HEK293 (cell line): Measurements from ENCODE around the gene KCNAB2.

Experiments used
- INSM2 ChIP-seq: fragments of 450-650 bp; formaldehyde crosslinking; IDR thresholded peaks from 2 replicates; pipeline ENCODE4 v1.5.1; 2016; ENCODE audit warnings: missing biosample characterization, missing genetic modification characterization
- KLF7 ChIP-seq: fragments of 450-650 bp; formaldehyde crosslinking; IDR thresholded peaks from 2 replicates; pipeline ENCODE4 v1.5.1; 2016; ENCODE audit warnings: missing biosample characterization, missing genetic modification characterization, borderline replicate concordance
- MEIS1 ChIP-seq: sonication (generic); formaldehyde crosslinking; IDR thresholded peaks from 2 replicates; pipeline ENCODE4 v1.8.1; 2022; ENCODE audit warnings: missing genetic modification reagents, mild to moderate bottlenecking, borderline replicate concordance
- MYNN ChIP-seq: fragments of 450-650 bp; formaldehyde crosslinking; IDR thresholded peaks from 2 replicates; pipeline ENCODE4 v1.5.1; 2016; ENCODE audit warnings: missing biosample characterization, missing genetic modification characterization, borderline replicate concordance
- PATZ1 ChIP-seq: fragments of 450-650 bp; formaldehyde crosslinking; IDR thresholded peaks from 2 replicates; pipeline ENCODE4 v1.5.1; 2016; ENCODE audit warnings: missing biosample characterization, missing genetic modification characterization
- REPIN1 ChIP-seq: fragments of 450-650 bp; formaldehyde crosslinking; IDR thresholded peaks from 2 replicates; pipeline ENCODE4 v1.5.1; 2017; ENCODE audit warnings: missing biosample characterization, missing genetic modification characterization, low read depth
- SALL2 ChIP-seq: fragments of 450-650 bp; formaldehyde crosslinking; IDR thresholded peaks from 2 replicates; pipeline ENCODE4 v1.5.0; 2017; ENCODE audit warnings: missing biosample characterization, mild to moderate bottlenecking, missing genetic modification characterization, borderline replicate concordance
- WT1 ChIP-seq: fragments of 450-650 bp; formaldehyde crosslinking; IDR thresholded peaks from 2 replicates; pipeline ENCODE4 v1.5.1; 2016; ENCODE audit warnings: missing biosample characterization, missing genetic modification characterization
- ZBTB1 ChIP-seq: fragments of 450-650 bp; formaldehyde crosslinking; IDR thresholded peaks from 2 replicates; pipeline ENCODE4 v1.5.1; 2016; ENCODE audit warnings: missing biosample characterization, missing genetic modification characterization
- ZBTB48 ChIP-seq: fragments of 450-650 bp; formaldehyde crosslinking; IDR thresholded peaks from 2 replicates; pipeline ENCODE4 v1.5.1; 2016; ENCODE audit warnings: missing biosample characterization, missing genetic modification characterization
- ZBTB49 ChIP-seq: fragments of 450-650 bp; formaldehyde crosslinking; IDR thresholded peaks from 2 replicates; pipeline ENCODE4 v1.5.1; 2016; ENCODE audit warnings: missing biosample characterization, missing genetic modification characterization, low read depth
- ZNF121 ChIP-seq: fragments of 450-650 bp; formaldehyde crosslinking; IDR thresholded peaks from 2 replicates; pipeline ENCODE4 v1.5.1; 2016; ENCODE audit warnings: missing biosample characterization, missing genetic modification characterization
- ZNF266 ChIP-seq: fragments of 450-650 bp; formaldehyde crosslinking; IDR thresholded peaks from 2 replicates; pipeline ENCODE4 v1.5.1; 2016; ENCODE audit warnings: missing biosample characterization, missing genetic modification characterization, low read depth
- ZNF510 ChIP-seq: fragments of 450-650 bp; formaldehyde crosslinking; IDR thresholded peaks from 2 replicates; pipeline ENCODE4 v1.5.1; 2018; ENCODE audit warnings: mild to moderate bottlenecking, missing genetic modification characterization, missing biosample characterization; ENCODE audit not compliant: insufficient replicate concordance
- ZNF513 ChIP-seq: fragments of 450-650 bp; IDR thresholded peaks from 2 replicates; pipeline ENCODE4 v1.5.1; 2018; ENCODE audit warnings: missing biosample characterization, missing genetic modification characterization
- ZNF544 ChIP-seq: fragments of 450-650 bp; formaldehyde crosslinking; IDR thresholded peaks from 2 replicates; pipeline ENCODE4 v1.5.0; 2017; ENCODE audit warnings: missing biosample characterization, missing genetic modification characterization
- ZNF549 ChIP-seq: fragments of 450-650 bp; IDR thresholded peaks from 2 replicates; pipeline ENCODE4 v1.5.1; 2018; ENCODE audit warnings: missing biosample characterization, missing genetic modification characterization, mild to moderate bottlenecking, inconsistent platforms, moderate library complexity
- ZNF561 ChIP-seq: fragments of 450-650 bp; IDR thresholded peaks from 2 replicates; pipeline ENCODE4 v1.5.1; 2018; ENCODE audit warnings: missing biosample characterization, missing genetic modification characterization, borderline replicate concordance
- ZNF610 ChIP-seq: fragments of 450-650 bp; formaldehyde crosslinking; IDR thresholded peaks from 2 replicates; pipeline ENCODE4 v1.5.1; 2016; ENCODE audit warnings: missing biosample characterization, missing genetic modification characterization, borderline replicate concordance
- ZNF621 ChIP-seq: fragments of 450-650 bp; formaldehyde crosslinking; IDR thresholded peaks from 2 replicates; pipeline ENCODE4 v1.5.1; 2017; ENCODE audit warnings: missing biosample characterization, missing genetic modification characterization
- ZNF791 ChIP-seq: fragments of 450-650 bp; formaldehyde crosslinking; IDR thresholded peaks from 2 replicates; pipeline ENCODE4 v1.5.1; 2016; ENCODE audit warnings: missing biosample characterization, missing genetic modification characterization
- ZNF830 ChIP-seq: fragments of 450-650 bp; IDR thresholded peaks from 2 replicates; pipeline ENCODE4 v1.5.0; 2018; ENCODE audit warnings: missing biosample characterization, missing genetic modification characterization, low read depth, mild to moderate bottlenecking, moderate library complexity
- ZSCAN4 ChIP-seq: fragments of 450-650 bp; formaldehyde crosslinking; IDR thresholded peaks from 2 replicates; pipeline ENCODE4 v1.5.1; 2017; ENCODE audit warnings: missing biosample characterization, missing genetic modification characterization
- TF ChIP-seq, protein P1 (sequence below): fragments of 450-650 bp; formaldehyde crosslinking; optimal IDR thresholded peaks from 2 replicates; pipeline ENCODE3; 2016; ENCODE audit warnings: missing biosample characterization, mild to moderate bottlenecking, missing genetic modification characterization
- TF ChIP-seq, protein P2 (sequence below): fragments of 450-650 bp; formaldehyde crosslinking; IDR thresholded peaks from 2 replicates; pipeline ENCODE4 v1.5.1; 2016; ENCODE audit warnings: missing biosample characterization, missing genetic modification characterization

The KCNAB2 gene

DNA sequence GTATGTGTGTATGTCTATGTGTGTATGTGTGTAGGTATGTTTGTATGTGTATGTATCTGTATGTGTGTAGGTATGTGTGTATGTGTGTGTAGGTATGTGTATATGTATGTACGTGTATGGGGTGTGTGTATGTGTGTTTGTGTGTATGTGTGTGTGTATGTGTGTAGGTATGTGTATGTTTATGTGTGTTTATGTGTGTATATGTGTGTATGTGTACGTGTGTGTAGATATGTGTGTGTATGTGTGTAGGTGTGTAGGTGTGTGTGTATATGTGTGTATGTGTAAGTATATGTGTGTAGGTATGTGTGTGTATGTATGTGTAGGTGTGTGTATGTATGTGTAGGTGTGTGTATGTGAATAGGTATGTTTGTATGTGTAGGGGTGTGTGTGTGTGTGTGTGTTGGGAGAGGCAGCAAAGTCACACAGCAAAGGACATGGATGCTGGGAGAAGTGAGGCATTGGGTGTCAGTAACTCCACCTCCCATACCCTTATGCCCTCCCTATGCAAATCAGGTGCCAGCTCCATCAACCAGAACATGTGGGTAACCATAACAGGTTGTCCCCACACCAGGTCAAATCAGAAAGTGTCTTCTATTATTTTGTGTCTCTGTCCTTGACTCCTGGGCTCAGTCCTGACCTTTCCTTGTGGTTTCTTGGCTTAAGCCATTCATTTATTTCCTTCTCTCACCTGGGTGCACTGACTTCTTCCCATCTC, 15.0 kb upstream of the KCNAB2 start (continued):
- TF ChIP-seq PATZ1 (tag by site-specific recombination) = no peak
- TF ChIP-seq ZNF561 (tag by site-specific recombination) = no peak
- no peak for TF ChIP-seq ZNF513 (tag by site-specific recombination)
- TF ChIP-seq MYNN (tag by site-specific recombination) = no peak
- TF ChIP-seq ZNF830 (tag by site-specific recombination) = no peak
- TF ChIP-seq REPIN1 = no peak
- TF ChIP-seq ZNF791 (tag by site-specific recombination) = no peak
- TF ChIP-seq, protein P1, sequence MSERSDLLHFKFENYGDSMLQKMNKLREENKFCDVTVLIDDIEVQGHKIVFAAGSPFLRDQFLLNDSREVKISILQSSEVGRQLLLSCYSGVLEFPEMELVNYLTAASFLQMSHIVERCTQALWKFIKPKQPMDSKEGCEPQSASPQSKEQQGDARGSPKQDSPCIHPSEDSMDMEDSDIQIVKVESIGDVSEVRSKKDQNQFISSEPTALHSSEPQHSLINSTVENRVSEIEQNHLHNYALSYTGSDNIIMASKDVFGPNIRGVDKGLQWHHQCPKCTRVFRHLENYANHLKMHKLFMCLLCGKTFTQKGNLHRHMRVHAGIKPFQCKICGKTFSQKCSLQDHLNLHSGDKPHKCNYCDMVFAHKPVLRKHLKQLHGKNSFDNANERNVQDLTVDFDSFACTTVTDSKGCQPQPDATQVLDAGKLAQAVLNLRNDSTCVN (tag by site-specific recombination) = peak; percentile 14
- no peak for TF ChIP-seq ZNF510
- TF ChIP-seq WT1 (tag by site-specific recombination) = no peak
- TF ChIP-seq KLF7 = no peak
- TF ChIP-seq ZSCAN4 = peak; percentile 55; the same call in 1 of the 2 replicates
- no peak for TF ChIP-seq ZBTB48 (tag by site-specific recombination)
- no peak for TF ChIP-seq ZNF549 (tag by site-specific recombination)
- TF ChIP-seq MEIS1 (CRISPR knock-in tag) = no peak
- no peak for TF ChIP-seq ZNF121
- TF ChIP-seq ZNF621 (tag by site-specific recombination) = no peak; the same call in 1 of the 2 replicates
- TF ChIP-seq, protein P2, sequence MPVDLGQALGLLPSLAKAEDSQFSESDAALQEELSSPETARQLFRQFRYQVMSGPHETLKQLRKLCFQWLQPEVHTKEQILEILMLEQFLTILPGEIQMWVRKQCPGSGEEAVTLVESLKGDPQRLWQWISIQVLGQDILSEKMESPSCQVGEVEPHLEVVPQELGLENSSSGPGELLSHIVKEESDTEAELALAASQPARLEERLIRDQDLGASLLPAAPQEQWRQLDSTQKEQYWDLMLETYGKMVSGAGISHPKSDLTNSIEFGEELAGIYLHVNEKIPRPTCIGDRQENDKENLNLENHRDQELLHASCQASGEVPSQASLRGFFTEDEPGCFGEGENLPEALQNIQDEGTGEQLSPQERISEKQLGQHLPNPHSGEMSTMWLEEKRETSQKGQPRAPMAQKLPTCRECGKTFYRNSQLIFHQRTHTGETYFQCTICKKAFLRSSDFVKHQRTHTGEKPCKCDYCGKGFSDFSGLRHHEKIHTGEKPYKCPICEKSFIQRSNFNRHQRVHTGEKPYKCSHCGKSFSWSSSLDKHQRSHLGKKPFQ = no peak
- no peak for TF ChIP-seq ZNF266
- TF ChIP-seq INSM2 = peak; percentile 33; the same call in 1 of the 2 replicates
- TF ChIP-seq ZBTB1 (tag by site-specific recombination) = no peak
- TF ChIP-seq ZBTB49 (tag by site-specific recombination) = no peak
- TF ChIP-seq ZNF610 = no peak
- peak; percentile 50 for TF ChIP-seq ZNF544 (tag by site-specific recombination)
- peak; percentile 74; the same call in 1 of the 2 replicates for TF ChIP-seq SALL2 (tag by site-specific recombination)
